Activated CD4-positive, alpha-beta T cell treated with anti-CD3 and anti-CD28 coated beads, Interleukin-2, amount 50 U/mL, for 1 hour (primary cell): Measurements from ENCODE around the gene GPR17.

ENCODE experiments used
- DNase-seq: peaks from one replicate; pipeline ENCODE4 v3.0.0-alpha.2; 2020

GPR17 gene

GRCh38 chr2:127673291-127674069 is 27.5 kb downstream of the GPR17 start:
- DNase-seq = no peak

DNA sequence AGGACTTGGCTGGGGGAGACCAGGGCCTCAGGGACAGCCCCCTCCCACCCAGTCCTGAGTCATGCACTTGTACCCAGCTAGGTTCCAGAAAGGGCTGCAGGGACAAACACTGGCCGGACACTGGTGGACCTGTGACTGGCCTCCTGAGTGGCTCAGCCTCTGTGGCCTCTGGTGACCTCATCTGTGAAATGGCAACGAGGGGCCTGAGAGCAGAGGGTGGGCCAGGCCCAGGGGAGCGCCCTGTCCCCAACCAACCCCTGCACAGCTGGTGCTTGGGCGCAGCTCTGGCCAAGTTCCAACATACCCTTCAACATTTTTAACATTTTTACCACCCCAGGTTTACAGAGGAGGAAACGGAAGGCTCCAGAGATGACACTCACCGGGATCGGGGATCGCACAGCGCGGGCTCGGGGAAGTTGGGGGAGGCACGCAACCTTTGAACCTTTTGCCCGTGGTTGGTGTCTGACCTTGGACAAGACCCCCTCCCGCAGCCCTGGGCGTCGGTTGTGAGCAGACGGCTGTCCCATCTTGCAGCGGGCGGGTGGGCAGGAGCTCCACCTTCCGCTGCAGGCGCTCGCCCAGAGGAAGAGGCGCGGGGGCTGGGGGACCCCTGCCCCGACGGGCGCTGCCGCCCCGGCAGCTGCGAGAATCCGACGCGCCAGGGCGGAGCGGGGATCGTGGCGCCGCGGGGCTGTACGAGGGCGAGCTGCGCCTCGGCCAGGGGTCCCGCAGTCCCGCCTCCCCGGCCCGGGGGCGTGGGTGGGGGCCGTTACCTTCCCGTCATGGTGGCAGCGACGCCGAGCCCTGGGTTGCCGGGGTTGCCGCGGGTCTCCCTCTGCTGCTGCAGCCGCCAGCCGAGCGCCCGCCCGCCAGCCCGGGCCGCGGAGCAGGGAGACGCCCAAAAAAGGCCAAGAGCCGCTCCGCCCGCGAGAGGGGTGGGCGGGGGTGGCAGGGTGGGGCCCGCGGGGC is 28.6 kb downstream of the GPR17 start:
- DNase-seq = no peak

GRCh38 chr2:127675331-127676261 is 29.6 kb downstream of the GPR17 start, which contains the start of gene LIMS2:
LIMS2 (minus strand) TSS chr2:127675530; CDS start chr2:127675024, 506 bp downstream.
- no peak for DNase-seq

GRCh38 chr2:127676906-127677305 is 31.0 kb downstream of the GPR17 start:
- no peak for DNase-seq

- no peak for DNase-seq
These were observed 32.6 kb downstream of the GPR17 start for GRCh38 chr2:127678531-127678930.

DNA sequence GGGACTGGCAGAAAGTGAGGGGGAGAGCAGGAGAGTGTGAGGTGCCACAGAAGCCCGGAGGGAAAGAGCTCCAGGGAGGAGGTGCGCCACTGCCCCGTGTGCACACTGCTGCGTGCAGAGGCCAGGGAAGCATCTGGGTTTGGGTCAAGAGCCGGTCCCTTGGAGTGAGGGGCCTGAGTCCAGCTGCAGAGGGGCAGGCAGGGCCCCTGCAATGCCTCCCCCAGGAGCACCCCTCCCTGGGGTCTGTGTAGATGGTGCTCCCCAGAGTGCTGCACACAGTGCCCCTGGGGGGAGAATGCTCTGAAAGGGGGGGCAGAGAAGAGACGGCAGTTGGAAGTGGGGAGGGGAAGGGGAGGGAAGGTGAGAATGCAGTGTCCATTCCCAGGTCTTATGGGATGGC is 33.0 kb downstream of the GPR17 start:
- DNase-seq = no peak

- no peak for DNase-seq
These were observed 33.9 kb downstream of the GPR17 start for GRCh38 chr2:127679680-127680361.

GRCh38 chr2:127680706-127681287 is 34.8 kb downstream of the GPR17 start:
- no peak for DNase-seq

DNA sequence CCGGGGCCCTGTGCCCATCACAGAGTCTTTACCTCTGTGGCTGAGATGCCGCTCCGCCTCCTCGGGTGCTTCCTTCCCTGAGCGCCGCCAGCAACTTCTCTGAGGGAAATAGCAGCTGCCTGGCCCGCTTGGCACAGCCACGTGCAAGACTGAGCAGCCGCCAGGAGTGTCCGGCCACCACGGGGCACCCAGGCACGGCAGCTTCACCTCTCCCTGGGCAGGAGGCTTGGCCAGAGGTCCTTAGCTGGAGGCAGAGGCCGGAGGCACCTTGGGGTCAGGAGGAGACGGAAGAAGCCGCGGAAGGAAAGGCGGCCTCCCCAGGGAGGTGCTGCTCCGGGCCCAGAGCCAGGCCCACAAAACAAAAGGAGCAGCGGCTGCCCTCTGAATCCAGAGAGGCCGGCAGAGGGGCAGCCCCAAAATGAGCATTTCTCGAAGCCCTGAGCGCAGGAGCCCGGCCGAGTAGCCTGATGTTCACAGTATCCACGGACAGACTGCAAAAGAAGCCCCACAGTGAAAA is 35.4 kb downstream of the GPR17 start:
- DNase-seq = no peak

DNA sequence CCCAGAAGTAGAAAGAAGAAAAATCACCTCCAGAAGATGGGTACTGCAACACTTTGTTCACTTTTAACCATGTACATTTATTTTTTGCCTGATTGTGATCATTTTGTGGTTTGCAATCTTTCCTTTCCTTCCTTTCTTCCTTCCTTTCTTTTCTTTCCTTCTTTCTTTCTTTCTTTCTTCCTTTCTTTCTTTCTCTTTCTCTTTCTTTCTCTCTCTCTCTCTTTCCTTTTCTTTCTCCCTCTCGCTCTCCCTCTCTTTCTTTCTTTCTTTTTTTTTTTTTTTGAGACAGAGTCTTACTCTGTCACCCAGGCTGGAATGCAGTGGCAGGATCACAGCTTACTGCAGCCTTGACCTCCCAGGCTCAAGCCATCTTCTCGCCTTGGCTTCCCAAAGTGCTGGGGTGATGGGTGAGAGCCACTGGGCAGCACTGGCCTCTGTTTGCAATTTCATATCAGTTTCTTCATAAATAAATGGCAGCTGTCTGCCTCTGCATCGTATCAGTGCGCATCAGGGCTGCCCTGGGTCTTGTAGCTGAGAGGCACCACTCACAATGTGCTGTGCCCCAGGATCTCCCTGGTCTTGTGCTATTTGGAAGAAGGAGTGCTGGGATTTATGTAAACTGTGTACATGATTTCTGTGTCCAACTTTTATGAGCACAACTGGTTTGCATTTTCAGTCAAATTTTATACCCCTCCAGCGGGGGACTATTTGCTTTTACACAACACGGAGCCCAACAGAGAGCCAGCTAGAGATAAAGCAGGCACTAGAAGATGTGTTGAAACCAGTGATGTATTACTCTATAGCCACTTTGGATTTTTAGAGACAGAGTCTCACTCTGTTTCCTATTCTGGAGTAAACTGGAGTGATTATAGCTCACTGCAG is 36.3 kb downstream of the GPR17 start:
- no peak for DNase-seq

DNA sequence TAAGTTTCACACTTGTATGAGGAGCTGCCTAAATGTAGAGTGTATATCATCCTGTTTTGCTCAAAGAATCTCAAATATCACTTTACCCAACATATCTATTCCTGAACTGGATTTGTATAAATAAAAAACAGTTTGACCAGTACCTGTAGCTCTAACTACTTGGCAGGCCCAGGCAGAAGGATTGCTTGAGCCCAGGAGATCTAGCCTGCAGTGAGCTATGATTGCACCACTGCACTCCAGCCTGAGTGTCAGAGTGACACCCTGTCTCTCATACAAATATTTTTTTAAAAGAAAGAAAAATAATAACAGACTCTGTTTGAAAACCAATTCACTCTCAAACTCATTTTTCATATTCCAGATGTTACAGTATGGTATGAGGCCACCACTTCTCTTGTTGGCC is 37.1 kb downstream of the GPR17 start:
- DNase-seq = no peak

- DNase-seq = no peak
These were observed 37.8 kb downstream of the GPR17 start for GRCh38 chr2:127683757-127684156.

GRCh38 chr2:127685410-127686080 is 39.6 kb downstream of the GPR17 start:
- DNase-seq = no peak

- DNase-seq = no peak
These were observed 42.5 kb downstream of the GPR17 start for GRCh38 chr2:127688405-127688804.

GRCh38 chr2:127690696-127691095 is 44.7 kb downstream of the GPR17 start:
- no peak for DNase-seq

DNA sequence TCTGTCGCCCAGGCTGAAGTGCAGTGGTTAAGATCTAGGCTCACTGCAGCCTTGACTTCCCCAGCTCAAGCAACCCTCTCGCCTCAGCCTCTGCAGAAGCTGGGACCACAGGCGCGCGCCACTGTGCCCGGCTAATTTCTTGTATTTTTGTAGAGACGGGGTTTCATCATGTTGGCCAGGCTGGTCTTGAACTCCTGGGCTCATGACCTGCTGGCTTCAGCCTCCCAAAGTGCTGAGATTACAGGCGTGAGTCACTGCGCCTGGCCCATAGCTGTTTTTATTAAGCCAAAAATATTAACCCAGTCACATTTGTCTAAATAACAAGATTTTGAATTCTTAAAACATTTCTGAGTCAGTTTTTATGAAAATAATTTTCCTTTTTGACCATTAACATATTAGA is 49.0 kb downstream of the GPR17 start:
- DNase-seq = no peak

GRCh38 chr2:127695491-127696472 is 49.8 kb downstream of the GPR17 start:
- DNase-seq = peak; percentile 41

GRCh38 chr2:127697482-127698180 is 51.7 kb downstream of the GPR17 start:
- DNase-seq = no peak
